PC-3 (cell line): ENCODE results near the gene FHAD1. TPM values are rescaled to one million over a fixed set of nuclear protein-coding genes. Genes with fewer than 3 reads are reported as not detected.

Source experiments
- ATAC-seq: fragments of 200-7000 bp; cut with Tn5 transposase; 2 replicates; pipeline ENCODE4 v1.9.1; 2020; ENCODE audit warnings: mild to moderate bottlenecking, moderate library complexity
- BruUV-seq: library from RNA; stranded (reverse); fragments of 400-500 nt; replicated peaks from 2 replicates; lab custom pipeline; 2021; lab: Mats Ljungman, UMichigan
- CTCF ChIA-PET: fragments of 300-600 bp; sonication (Branson Sonifier 250); formaldehyde crosslinking; loops from one replicate; lab custom pipeline; 2022; ENCODE audit warnings: antibody characterized with exemption; lab: Charles Lee
- POLR2A ChIA-PET: fragments of 300-600 bp; sonication (Branson Sonifier 250); formaldehyde crosslinking; loops from one replicate; lab custom pipeline; 2022; ENCODE audit warnings: antibody characterized with exemption; ENCODE audit not compliant: unreplicated experiment; lab: Charles Lee
- DNase-seq: peaks from one replicate; pipeline ENCODE4 v3.0.0-alpha.2; 2015
- H2AFZ ChIP-seq: fragments of 300-600 bp; sonication (generic); 2 replicates; pipeline ENCODE4 v1.6.0; 2016; ENCODE audit warnings: antibody characterized with exemption, low read length
- H3F3A ChIP-seq: fragments of 300-600 bp; sonication (generic); one replicate; pipeline ENCODE4 v1.6.0; 2017; ENCODE audit warnings: antibody characterized with exemption, low read length, control low read depth, mild to moderate bottlenecking; ENCODE audit not compliant: unreplicated experiment
- H3K27ac ChIP-seq: fragments of 300-600 bp; sonication (generic); 2 replicates; pipeline ENCODE4 v1.5.1; 2016; ENCODE audit warnings: mild to moderate bottlenecking, low read length
- H3K27me3 ChIP-seq: fragments of 300-600 bp; sonication (generic); 2 replicates; pipeline ENCODE4 v1.6.1; 2016; ENCODE audit warnings: low read length, mixed read lengths
- H3K36me3 ChIP-seq: fragments of 300-600 bp; sonication (generic); 2 replicates; pipeline ENCODE4 v1.6.1; 2016; ENCODE audit warnings: low read depth, mixed run types, low read length, mixed read lengths
- H3K4me1 ChIP-seq: fragments of 300-600 bp; sonication (generic); 2 replicates; pipeline ENCODE4 v1.5.1; 2016; ENCODE audit warnings: low read length; ENCODE audit not compliant: insufficient read depth
- H3K4me2 ChIP-seq: fragments of 300-600 bp; sonication (generic); 2 replicates; pipeline ENCODE4 v1.6.0; 2016; ENCODE audit warnings: low read length
- H3K4me3 ChIP-seq: fragments of 300-600 bp; sonication (generic); 2 replicates; pipeline ENCODE4 v1.5.1; 2016; ENCODE audit warnings: mild to moderate bottlenecking, low read length, mixed read lengths
- H3K79me2 ChIP-seq: fragments of 300-600 bp; sonication (generic); 2 replicates; pipeline ENCODE4 v1.6.1; 2017; ENCODE audit warnings: low read length, mixed read lengths
- H3K9ac ChIP-seq: fragments of 300-600 bp; sonication (generic); 2 replicates; pipeline ENCODE4 v1.6.0; 2016; ENCODE audit warnings: mild to moderate bottlenecking, low read length
- H3K9me2 ChIP-seq: fragments of 300-600 bp; sonication (generic); replicated peaks from 2 replicates; pipeline ENCODE4 v1.6.1; 2016; ENCODE audit warnings: mixed run types, low read length, mixed read lengths
- H3K9me3 ChIP-seq: fragments of 300-600 bp; sonication (generic); 2 replicates; pipeline ENCODE4 v1.6.1; 2016; ENCODE audit warnings: low read length, mixed read lengths
- H4K20me1 ChIP-seq: fragments of 300-600 bp; sonication (generic); 2 replicates; pipeline ENCODE4 v1.6.1; 2016; ENCODE audit warnings: low read length, mixed read lengths
- CTCF ChIP-seq: fragments of 300-600 bp; sonication (generic); conservative IDR thresholded peaks from 2 replicates; pipeline ENCODE4 v1.5.1; 2017; ENCODE audit warnings: antibody characterized with exemption, low read depth, mild to moderate bottlenecking, low read length
- EZH2 ChIP-seq: fragments of 300-600 bp; sonication (generic); IDR thresholded peaks from one replicate; pipeline ENCODE4 v1.6.1; 2017; ENCODE audit warnings: antibody characterized with exemption, mild to moderate bottlenecking, low read length; ENCODE audit not compliant: unreplicated experiment
- EZH2phosphoT487 ChIP-seq: fragments of 300-600 bp; sonication (generic); IDR thresholded peaks from 2 replicates; pipeline ENCODE4 v1.6.1; 2018; ENCODE audit warnings: mild to moderate bottlenecking, antibody characterized with exemption, low read length, borderline replicate concordance
- intact Hi-C: fragments of 100-400 bp; cut with micrococcal nuclease; formaldehyde crosslinking; loops from 2 replicates; pipeline ENCODE4 v1.9.0; 2023
- total RNA-seq: library from RNA; depleted of rRNA; stranded (reverse); fragments of >200 nt; gene quantifications from 2 replicates; pipeline ENCODE4 v1.2.3, GENCODE V29; 2014

Gene FHAD1
- total RNA-seq, 1 experiment from 2014 or later, result 0.95 TPM

DNA sequence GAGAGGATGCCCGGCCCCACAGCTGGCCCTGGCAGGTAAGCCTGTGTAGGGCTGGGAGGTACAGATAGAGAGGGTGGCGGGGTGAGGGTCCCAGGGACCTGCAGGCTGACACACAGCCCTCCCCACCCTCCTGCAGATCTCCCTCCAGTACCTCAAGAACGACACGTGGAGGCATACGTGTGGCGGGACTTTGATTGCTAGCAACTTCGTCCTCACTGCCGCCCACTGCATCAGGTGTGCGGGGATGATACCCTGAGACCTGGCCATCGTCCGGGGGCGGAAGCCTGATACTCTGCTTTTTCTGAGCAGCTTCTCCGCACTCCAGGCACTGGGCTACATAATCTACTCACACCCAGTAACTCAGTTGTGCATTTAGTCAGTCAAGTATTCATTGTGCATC is 193.3 kb downstream of the FHAD1 start:
- ChIA-PET POLR2A (no interaction called here), CTCF (no interaction called here)
- Histone ChIP-seq H3K27ac (no peak overlapping the region), H3K79me2 (no peaks in the 10 kb centered on the region), H3K9me3 (no peaks in the 10 kb centered on the region), H3K4me1 (no peaks in the 10 kb centered on the region), H2AFZ (no peak overlapping the region), H3K27me3 (no peaks in the 10 kb centered on the region), H3F3A (no peaks in the 10 kb centered on the region), H3K4me2 (no peak overlapping the region), H3K9ac (no peak overlapping the region), H3K9me2 (no peaks in the 10 kb centered on the region), H3K4me3 (no peak overlapping the region), H3K36me3 (no peaks in the 10 kb centered on the region), H4K20me1 (no peaks in the 10 kb centered on the region)
- DNase-seq (no peak), ATAC-seq (no peak)
- no TSS peak for BruUV-seq
- intact Hi-C loops, result no loop called here
- TF ChIP-seq CTCF (no peak), EZH2phosphoT487 (no peak), EZH2 (no peak)

- ChIA-PET CTCF (no interaction called here), POLR2A (no interaction called here)
- Histone ChIP-seq H3K27me3 (no peaks in the 10 kb centered on the region), H4K20me1 (no peaks in the 10 kb centered on the region), H3K4me1 (no peaks in the 10 kb centered on the region), H3K9me2 (no peaks in the 10 kb centered on the region), H3K27ac (no peak overlapping the region), H3K79me2 (no peaks in the 10 kb centered on the region), H3K4me3 (no peak overlapping the region), H2AFZ (no peak overlapping the region), H3F3A (no peaks in the 10 kb centered on the region), H3K4me2 (no peak overlapping the region), H3K9me3 (no peaks in the 10 kb centered on the region), H3K36me3 (no peaks in the 10 kb centered on the region), H3K9ac (no peak overlapping the region)
- no peak for TF ChIP-seq EZH2phosphoT487
- TF ChIP-seq CTCF, result no peak
- TF ChIP-seq EZH2, result no peak
- DNase-seq (no peak), ATAC-seq (no peak)
- no TSS peak for BruUV-seq
- intact Hi-C loops, result no loop called here
These were observed 194.2 kb downstream of the FHAD1 start for GRCh38 chr1:15441247-15441646.

DNA sequence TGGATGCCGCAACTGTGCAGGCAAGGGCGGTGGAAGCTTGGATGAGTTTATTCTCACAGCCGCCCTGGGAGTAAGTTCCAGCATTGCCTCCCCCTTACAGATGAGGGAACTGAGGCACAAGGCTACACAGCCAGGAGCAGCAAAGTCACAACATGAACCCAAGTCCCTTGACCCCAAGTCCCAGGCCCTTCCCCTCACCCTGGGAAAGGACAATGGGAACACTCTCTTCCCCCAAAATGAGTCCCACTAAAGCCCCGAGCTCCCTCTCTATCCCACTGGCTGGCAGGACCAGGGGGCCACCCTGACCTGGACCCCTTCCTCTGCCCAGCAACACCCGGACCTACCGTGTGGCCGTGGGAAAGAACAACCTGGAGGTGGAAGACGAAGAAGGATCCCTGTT is 195.1 kb downstream of the FHAD1 start:
- ATAC-seq, result no peak
- BruUV-seq, result no TSS peak
- Histone ChIP-seq H3K27me3 (no peaks in the 10 kb centered on the region), H3K4me2 (no peak overlapping the region), H3K9ac (no peak overlapping the region), H3K36me3 (no peaks in the 10 kb centered on the region), H3K9me2 (no peaks in the 10 kb centered on the region), H3K9me3 (no peaks in the 10 kb centered on the region), H4K20me1 (no peaks in the 10 kb centered on the region), H3K4me1 (no peaks in the 10 kb centered on the region), H3K27ac (no peak overlapping the region), H3K4me3 (no peak overlapping the region), H3F3A (no peaks in the 10 kb centered on the region), H3K79me2 (no peaks in the 10 kb centered on the region), H2AFZ (no peak overlapping the region)
- no peak for DNase-seq
- intact Hi-C loops, result no loop called here
- POLR2A ChIA-PET, result no interaction called here
- TF ChIP-seq EZH2, result no peak
- no peak for TF ChIP-seq EZH2phosphoT487
- TF ChIP-seq CTCF, result no peak
- CTCF ChIA-PET, result no interaction called here
